DMS79 treated with DMSO at 0.1 percent for 48 hours (cell line): Measurements from ENCODE around the gene NUB1.

ENCODE experiments used
- DNase-seq: peaks from one replicate; lab custom pipeline; 2025; lab: John Stamatoyannopoulos, UW

Gene NUB1

GRCh38 chr7:151313857-151314256 lies 27.8 kb upstream of the NUB1 start:
- DNase-seq = no peak

GRCh38 chr7:151314401-151314800 lies 27.2 kb upstream of the NUB1 start:
- DNase-seq = no peak

DNA sequence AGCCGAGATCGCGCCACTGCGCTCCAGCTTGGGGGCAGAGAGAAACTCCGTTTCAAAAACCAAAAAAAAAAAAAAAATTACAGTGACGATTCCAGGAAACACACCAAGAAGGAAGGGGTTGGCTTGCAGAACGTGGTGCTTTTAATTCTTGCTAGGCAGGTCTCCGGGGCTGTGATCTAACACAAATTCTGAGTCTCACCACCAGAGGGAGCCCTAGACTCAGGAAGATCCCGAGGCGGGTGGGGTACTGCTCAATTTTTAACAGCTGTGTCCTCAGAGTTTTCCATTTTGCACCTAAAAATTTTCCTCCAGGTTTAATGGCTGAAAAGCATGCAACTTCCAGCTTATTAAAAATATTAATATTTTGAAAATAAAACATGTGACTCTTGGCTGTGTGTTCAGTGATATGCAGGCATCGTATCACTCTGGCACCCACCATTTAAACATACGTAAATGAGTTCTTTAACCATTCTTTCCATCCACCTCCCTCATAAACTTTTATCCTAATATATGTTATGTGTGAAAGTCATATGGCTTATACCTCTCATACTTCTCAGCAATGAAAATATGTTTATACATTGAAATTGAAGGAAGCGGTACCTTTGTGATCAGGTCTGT lies 26.5 kb upstream of the NUB1 start:
- peak; percentile 27 for DNase-seq

DNA sequence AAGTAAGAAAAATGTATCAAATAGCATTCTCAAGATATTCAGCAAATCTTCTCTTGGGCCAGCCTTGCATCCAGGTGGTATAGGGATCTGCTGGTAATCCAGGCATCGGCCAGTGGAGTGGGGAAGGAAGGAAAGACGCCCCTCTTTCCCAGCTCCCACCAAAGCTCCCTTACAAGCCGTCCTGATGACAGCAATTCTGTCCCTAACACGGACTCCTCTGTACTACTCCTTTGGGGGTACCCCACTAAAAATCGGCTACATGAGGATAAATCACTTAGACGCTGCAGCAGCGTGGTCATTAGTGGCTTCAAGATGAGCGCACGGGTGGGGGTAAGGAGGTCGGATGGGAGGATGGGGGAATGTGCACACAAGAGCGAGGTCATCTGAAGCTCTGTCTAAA lies 24.7 kb upstream of the NUB1 start:
- no peak for DNase-seq

GRCh38 chr7:151317936-151318335 lies 23.7 kb upstream of the NUB1 start:
- no peak for DNase-seq

GRCh38 chr7:151319189-151319588 lies 22.4 kb upstream of the NUB1 start:
- no peak for DNase-seq

DNA sequence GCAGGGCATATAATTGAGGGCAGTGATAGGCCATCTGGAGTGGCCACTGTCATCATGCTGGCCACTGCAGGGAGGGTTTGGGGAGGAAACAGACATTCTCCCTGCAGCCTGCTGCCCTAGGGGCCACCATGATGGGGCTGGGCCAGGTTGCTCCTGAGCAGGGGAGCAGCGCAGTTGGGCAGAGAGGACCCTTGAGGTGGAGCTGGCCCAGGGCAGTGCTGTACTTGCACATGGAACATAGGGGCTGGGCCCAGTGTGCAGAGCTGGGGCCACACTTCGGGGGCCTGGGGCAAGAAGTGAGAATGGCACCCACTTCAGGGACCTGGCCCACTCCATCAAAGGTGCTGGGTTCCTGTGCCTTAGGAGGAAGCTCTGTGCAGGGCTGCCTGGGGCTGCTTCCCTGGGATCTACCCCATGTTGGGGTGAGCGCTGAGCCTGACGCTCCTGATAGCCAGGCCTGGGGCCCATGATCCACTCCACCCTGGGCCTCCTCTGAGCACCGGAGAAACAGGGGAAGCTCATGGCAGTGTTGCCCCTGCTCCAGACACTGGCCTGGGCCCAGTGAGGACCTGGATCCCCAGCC lies 21.3 kb upstream of the NUB1 start:
- DNase-seq = no peak

GRCh38 chr7:151321341-151321740 lies 20.3 kb upstream of the NUB1 start:
- no peak for DNase-seq

GRCh38 chr7:151322906-151323305 lies 18.7 kb upstream of the NUB1 start:
- no peak for DNase-seq

GRCh38 chr7:151327022-151327421 lies 14.6 kb upstream of the NUB1 start:
- DNase-seq = no peak

DNA sequence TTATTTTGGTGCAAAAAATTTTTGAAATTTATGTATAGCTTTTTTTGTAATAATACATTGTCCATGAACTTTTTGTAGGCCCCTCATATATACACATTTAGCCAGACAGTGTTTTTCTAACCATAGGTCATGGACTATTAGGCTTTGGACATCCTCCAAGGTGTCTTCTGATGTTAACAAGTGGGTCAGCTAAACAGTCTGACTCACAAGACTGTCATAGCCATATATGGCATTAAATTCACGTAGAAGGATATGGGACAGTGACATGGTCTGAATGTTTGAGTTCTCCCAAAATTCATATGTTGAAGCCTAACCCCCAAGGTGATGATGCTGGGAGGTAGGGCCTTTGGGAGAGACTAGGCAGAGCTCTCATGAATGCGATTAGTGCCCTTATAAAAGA lies 14.0 kb upstream of the NUB1 start:
- DNase-seq = no peak

DNA sequence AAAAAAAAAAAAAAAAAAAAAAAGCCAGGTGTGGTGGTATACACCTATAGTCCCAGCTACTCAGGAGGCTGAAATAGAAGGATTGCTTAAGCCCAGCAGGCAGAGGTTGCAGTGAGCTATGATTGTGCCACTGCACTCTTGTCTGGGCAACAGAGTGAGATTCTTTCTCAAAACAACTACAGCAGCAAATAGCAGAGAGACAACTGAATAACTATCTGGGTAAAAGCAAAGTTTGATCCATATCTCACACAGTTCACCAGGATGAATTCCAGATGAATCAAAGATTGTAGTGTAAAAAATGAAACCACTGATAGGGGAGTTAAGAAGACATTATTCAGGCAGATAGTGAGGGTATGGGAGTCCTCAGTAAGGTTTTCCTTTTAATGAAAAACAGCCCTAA lies 11.4 kb upstream of the NUB1 start:
- no peak for DNase-seq

DNA sequence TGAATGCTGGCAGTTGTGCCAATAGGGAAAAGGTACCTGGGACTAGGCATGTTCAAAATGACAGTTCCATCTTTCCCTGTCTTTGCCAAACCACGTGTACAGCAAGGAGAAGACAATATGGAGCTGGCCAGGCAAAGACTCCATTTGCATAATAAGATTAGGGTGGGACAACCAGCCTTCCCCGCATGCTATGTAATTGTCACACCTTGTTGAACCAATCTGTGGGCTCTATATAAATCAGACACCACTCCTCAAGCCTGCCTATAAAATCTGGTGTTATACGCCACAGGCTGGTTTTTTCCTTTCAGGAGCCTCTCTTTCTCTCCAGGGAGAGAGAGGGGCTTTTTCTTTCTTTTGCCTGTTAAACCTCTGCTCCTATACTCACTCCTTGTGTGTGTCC lies 11.0 kb upstream of the NUB1 start:
- no peak for DNase-seq

- no peak for DNase-seq
These were observed 7.0 kb upstream of the NUB1 start for GRCh38 chr7:151334628-151335027.

DNA sequence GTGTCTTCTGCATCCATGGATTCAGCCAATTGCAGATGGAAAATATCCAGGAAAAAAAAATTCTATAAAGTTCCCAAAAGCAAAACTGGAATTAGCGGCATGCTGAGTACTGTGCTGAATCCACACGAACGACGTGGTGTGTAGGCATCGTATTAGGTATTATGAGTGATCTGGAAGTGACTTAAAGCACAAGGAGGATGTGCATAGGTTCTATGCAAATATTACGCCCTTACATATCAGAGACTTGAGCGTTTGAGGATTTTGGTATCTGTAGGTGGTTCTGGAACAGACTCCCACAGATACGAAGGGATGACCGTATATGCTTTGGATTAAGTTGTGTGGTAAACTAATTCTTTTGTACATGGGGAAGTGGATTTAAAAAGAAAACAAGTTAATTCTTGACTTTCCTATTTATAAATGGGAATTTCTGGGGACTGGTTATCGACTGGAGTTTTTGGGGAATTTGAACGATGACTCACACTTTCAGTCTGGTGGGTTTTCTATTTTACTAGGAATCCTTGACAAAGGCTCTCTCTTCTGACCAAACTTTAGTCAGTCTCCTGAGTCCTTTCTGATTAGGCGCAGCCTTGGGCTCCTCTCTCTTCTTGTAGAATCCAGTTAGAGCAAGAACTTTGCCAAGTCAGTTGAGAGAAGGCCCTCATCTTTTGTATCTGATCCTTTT lies 5.4 kb upstream of the NUB1 start:
- DNase-seq = no peak

DNA sequence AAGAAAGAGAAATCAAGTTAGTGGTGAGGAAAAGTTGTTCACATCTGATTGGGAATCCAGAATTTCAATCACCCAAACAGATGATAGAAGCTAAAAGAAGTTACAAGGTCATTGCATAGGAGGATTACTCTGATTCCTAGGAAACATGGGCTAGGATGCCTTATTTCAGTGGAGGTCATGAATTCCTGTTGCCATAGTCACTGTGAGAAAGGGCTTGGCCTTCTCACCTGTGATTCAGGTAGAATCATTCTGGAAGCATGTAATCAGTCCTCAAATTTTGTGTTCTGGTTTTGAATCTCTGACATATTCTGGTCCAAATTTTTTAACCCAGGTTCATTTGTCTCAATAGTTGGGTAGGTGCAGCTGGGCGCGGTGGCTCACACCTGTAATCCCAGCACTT lies 4.3 kb upstream of the NUB1 start:
- DNase-seq = no peak

- DNase-seq = no peak
These were observed 2.8 kb upstream of the NUB1 start for GRCh38 chr7:151338809-151339208.

DNA sequence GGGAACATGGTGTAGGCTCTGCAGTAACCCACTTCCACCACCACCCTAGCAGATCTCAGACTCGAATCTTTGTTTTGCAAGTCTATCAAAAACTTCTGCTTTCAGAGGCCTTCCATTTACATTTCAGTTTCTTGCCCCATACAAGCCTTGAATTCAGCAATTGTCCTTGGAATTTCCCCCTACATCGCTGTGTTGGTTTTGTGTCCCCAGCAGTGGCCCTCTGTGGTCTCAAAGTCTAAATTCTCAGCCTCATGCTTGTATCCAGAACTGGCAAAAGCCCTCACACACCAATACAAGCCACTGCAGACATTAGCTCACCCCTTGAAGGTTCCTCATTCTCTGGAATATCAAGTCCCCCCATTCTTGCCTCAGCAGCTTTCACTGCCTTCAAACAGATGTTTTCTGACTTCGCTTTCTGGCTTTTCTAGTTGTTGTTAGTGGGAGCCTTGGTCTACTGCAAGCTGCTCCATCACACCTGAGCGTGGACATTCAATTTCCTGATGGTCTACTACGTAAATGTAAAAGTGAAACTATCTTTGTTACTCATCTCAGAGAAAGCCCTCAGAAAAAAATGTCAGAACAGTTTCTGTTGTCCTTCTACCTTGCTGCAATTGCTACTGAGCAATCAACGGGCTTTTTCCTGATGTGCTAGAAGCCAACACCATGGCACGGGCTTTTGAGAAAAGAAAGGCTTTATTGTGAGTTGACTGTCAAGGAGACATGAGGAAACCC lies 1.8 kb upstream of the NUB1 start:
- DNase-seq = no peak

DNA sequence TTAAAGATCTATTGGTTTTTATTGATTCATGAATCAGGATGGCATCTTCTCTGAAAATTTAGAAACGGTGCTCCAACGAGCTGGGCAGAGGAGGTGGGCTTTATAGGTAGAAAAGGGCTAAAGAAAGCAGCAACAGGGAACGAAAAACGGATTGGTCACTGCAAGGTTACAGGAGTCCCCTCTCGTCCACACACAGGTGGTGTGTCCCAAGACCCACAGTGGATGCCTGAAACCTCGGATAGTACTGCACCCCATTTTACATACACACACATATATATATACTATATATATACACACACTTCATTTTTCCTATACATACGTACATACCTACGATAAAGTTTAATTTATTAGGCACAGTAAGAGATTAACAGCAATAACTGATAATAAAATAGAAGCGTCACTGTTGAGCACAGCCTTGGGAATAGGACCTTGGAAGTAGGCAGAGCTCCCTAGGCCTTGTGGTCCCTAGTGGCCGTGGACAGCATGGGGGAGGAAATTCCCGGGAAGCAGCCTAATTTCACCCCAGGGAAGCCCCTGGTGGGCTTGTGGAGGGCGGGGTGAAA lies 737 bp upstream of the NUB1 start:
- DNase-seq = no peak

- no peak for DNase-seq
These were observed 562 bp downstream of the NUB1 start for GRCh38 chr7:151342102-151342646.

DNA sequence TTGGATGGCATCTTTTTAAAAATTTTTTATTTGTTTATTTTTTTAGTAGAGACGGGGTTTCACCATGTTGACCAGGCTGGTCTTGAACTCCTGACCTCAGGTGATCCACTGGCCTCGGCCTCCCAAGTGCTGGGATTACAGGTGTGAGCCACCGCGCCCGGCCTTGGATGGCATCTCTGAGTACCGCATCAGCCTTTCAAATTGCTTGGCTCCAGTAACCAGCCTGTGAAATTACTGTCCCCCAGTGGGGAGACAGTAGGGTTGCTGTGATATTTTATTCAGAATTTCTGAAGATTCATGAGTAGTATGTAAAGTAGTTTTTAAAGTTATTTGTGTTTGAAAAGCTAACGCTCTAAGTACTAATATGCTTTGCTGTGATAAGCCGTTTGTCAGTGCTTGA lies 1.2 kb downstream of the NUB1 start:
- no peak for DNase-seq

DNA sequence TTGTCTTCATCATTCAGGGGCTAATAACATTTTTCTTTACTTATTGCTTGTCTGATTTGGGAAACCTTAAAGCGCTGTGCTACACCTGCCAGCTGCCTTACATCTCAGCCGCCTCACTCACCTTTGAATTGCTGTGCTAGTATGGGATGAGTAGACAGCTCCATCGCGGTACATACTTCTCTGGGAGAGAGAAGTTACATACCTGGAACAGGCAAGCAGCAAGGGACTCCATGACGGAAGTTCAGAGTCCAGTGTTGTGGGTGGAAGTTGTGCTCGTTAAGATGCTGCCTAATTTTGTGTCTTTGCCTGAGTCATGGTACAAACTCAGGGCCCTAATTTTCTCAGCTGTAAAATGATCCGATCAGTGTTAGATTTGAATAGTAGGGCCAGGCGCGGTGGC lies 1.9 kb downstream of the NUB1 start:
- DNase-seq = no peak
